Natural killer cell (primary cell): ENCODE measurements around the gene STYK1. TPM values are rescaled to one million over a fixed set of nuclear protein-coding genes. Genes with fewer than 3 reads are reported as not detected.
A peak's percentile ranks its signal among the peaks of the same experiment; 100 is the strongest.

Experiments used
- ATAC-seq, 3 donors: fragments of 150-1000 bp in 2 of 3; fragments of 200-7000 bp in 1 of 3; cut with Tn5 transposase; 1 replicate in 1 of 3; 2 replicates in 2 of 3; pipeline ENCODE4 v1.10.0; 2021; ENCODE audit warnings: mild to moderate bottlenecking in 2 of 3, moderate library complexity in 2 of 3
- DNase-seq, 2 donors: peaks; one replicate each; pipeline versions ENCODE4 v3.0.0 to v3.0.0-alpha.2; 2013 to 2021; ENCODE audit warnings: mixed read lengths in 1 of 2
- H3K27ac ChIP-seq: one replicate; pipeline ENCODE4 v1.5.1; 2013; ENCODE audit warnings: mild to moderate bottlenecking, low read length
- H3K27me3 ChIP-seq: one replicate; pipeline ENCODE4 v1.6.1; 2013; ENCODE audit warnings: low read length; ENCODE audit not compliant: control insufficient read depth, insufficient read depth
- H3K36me3 ChIP-seq: one replicate; pipeline ENCODE4 v1.6.1; 2013; ENCODE audit warnings: low read length; ENCODE audit not compliant: control insufficient read depth, insufficient read depth
- H3K4me1 ChIP-seq: one replicate; pipeline ENCODE4 v1.6.1; 2013; ENCODE audit warnings: low read length; ENCODE audit not compliant: control insufficient read depth, insufficient read depth
- H3K4me3 ChIP-seq: one replicate; pipeline ENCODE4 v1.5.1; 2013; ENCODE audit warnings: low read length
- H3K9me3 ChIP-seq: one replicate; pipeline ENCODE4 v1.6.1; 2013; ENCODE audit warnings: low read length; ENCODE audit not compliant: control insufficient read depth, insufficient read depth
- H3K27ac Mint-ChIP-seq, 2 donors: one replicate each; pipeline ENCODE4 v1.8.0; 2022; ENCODE audit warnings: mild to moderate bottlenecking in 2 of 2, mixed read lengths in 2 of 2, moderate library complexity in 1 of 2
- H3K27me3 Mint-ChIP-seq, 2 donors: one replicate each; pipeline ENCODE4 v1.8.0; 2022; ENCODE audit warnings: low read depth in 2 of 2, mixed read lengths in 2 of 2
- H3K36me3 Mint-ChIP-seq: one replicate; pipeline ENCODE4 v1.8.0; 2022; ENCODE audit warnings: mixed read lengths
- H3K4me1 Mint-ChIP-seq, 2 donors: one replicate each; pipeline ENCODE4 v1.8.0; 2022; ENCODE audit warnings: mixed read lengths in 2 of 2
- H3K4me3 Mint-ChIP-seq: one replicate; pipeline ENCODE4 v1.8.0; 2022; ENCODE audit warnings: mild to moderate bottlenecking, moderate library complexity, mixed read lengths
- H3K9me3 Mint-ChIP-seq, 2 donors: one replicate each; pipeline ENCODE4 v1.8.0; 2022; ENCODE audit warnings: mixed read lengths in 2 of 2
- WGBS: methylation state at CpG from one replicate; pipeline ENCODE4 v1.1.7; 2013; ENCODE audit warnings: missing lambda C conversion rate; ENCODE audit not compliant: insufficient coverage; 5-methylcytosine and 5-hydroxymethylcytosine counted together
- intact Hi-C: fragments of 100-400 bp; cut with micrococcal nuclease; formaldehyde crosslinking; loops from one replicate; pipeline ENCODE4 v1.14.2; 2022
- total RNA-seq, 4 donors: library from RNA; stranded (reverse); fragments of 120-200 nt in 1 of 4; gene quantifications; one replicate each; pipeline versions ENCODE4 v1.2.3 to v1.2.4, GENCODE V29; 2013 to 2022
- TF ChIP-seq, protein P1 (sequence below): fragments of 200-600 bp; IDR thresholded peaks from one replicate; pipeline ENCODE4 v1.8.0; 2022; ENCODE audit warnings: antibody characterized with exemption

STYK1 gene, protein sequence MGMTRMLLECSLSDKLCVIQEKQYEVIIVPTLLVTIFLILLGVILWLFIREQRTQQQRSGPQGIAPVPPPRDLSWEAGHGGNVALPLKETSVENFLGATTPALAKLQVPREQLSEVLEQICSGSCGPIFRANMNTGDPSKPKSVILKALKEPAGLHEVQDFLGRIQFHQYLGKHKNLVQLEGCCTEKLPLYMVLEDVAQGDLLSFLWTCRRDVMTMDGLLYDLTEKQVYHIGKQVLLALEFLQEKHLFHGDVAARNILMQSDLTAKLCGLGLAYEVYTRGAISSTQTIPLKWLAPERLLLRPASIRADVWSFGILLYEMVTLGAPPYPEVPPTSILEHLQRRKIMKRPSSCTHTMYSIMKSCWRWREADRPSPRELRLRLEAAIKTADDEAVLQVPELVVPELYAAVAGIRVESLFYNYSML
- total RNA-seq: 1 to 10 TPM; 2.0 to 2.6 (median 2.4) TPM
- 13.0 TPM for total RNA-seq (2013)

DNA sequence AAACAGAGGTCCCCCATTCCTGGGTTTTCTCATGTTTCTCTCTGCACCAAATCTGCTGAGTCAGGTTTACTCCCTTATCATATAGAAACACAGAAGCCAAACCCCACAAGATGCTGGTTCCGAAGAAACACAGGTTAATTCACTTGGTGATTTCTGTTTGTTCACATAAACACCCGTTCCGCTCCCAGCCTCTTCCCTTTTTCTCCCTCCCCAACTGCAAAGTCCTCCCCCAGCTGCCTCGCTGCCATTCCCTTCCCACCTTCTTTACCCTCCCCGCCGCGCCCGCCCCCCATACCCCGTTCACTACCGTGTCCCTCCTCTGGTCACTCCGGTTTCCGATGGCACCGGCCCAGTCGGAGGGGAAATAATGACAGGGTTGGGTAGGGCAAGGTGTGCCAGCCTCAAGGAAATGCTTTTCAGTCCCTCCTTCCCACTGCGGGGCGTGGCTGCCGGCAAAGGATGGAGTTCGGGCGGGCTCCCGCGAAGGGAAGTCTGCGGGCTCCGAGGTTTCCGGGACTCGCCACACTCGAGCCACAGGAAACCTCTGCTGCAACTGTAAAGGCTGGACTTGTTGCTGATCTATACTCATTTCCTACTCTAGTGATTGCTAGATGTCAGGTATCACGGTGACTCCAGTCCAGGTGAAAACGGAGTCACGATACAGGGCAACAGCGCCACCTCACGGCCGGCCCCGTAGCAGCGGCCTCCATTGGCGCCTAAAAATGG is at the start of gene STYK1:
TSS of gene STYK1 (minus strand) at position 394 of the 726 bp plus-strand sequence. CDS start 39,434 bp downstream, outside the sequence.
- Histone ChIP-seq H3K36me3 (no peaks in the 10 kb centered on the region), H3K27ac (peak within 1 kb of the TSS; percentile 40), H3K27me3 (peaks cover 20% of the 10 kb centered on the region), H3K9me3 (no peaks in the 10 kb centered on the region), H3K4me3 (peak within 1 kb of the TSS; percentile 34), H3K4me1 (peaks cover 30% of the 10 kb centered on the region)
- 0% methylated on average over 30 of the region's 35 CpGs for WGBS
- intact Hi-C loops: loop anchor here (5.0 kb wide), 4 partner anchors 112 to 522 kb away; no protein-coding TSS in a partner anchor
- TF ChIP-seq, protein P1, sequence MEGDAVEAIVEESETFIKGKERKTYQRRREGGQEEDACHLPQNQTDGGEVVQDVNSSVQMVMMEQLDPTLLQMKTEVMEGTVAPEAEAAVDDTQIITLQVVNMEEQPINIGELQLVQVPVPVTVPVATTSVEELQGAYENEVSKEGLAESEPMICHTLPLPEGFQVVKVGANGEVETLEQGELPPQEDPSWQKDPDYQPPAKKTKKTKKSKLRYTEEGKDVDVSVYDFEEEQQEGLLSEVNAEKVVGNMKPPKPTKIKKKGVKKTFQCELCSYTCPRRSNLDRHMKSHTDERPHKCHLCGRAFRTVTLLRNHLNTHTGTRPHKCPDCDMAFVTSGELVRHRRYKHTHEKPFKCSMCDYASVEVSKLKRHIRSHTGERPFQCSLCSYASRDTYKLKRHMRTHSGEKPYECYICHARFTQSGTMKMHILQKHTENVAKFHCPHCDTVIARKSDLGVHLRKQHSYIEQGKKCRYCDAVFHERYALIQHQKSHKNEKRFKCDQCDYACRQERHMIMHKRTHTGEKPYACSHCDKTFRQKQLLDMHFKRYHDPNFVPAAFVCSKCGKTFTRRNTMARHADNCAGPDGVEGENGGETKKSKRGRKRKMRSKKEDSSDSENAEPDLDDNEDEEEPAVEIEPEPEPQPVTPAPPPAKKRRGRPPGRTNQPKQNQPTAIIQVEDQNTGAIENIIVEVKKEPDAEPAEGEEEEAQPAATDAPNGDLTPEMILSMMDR: peak; percentile 94
- no peaks in the 10 kb centered on the region for H3K36me3 Mint-ChIP-seq
- peaks cover 22 to 40% of the 10 kb centered on the region in 2 donors for H3K27me3 Mint-ChIP-seq
- H3K9me3 Mint-ChIP-seq: no peaks in the 10 kb centered on the region
- DNase-seq (peak; percentile 65 to 86), ATAC-seq (peak; percentile 59 to 80 (median 76))
- H3K4me1 Mint-ChIP-seq: peaks cover 42 to 48% of the 10 kb centered on the region in 2 donors
- peak within 1 kb of the TSS; percentile 80 for H3K4me3 Mint-ChIP-seq
- H3K27ac Mint-ChIP-seq: peak within 1 kb of the TSS; percentile 64 to 74

DNA sequence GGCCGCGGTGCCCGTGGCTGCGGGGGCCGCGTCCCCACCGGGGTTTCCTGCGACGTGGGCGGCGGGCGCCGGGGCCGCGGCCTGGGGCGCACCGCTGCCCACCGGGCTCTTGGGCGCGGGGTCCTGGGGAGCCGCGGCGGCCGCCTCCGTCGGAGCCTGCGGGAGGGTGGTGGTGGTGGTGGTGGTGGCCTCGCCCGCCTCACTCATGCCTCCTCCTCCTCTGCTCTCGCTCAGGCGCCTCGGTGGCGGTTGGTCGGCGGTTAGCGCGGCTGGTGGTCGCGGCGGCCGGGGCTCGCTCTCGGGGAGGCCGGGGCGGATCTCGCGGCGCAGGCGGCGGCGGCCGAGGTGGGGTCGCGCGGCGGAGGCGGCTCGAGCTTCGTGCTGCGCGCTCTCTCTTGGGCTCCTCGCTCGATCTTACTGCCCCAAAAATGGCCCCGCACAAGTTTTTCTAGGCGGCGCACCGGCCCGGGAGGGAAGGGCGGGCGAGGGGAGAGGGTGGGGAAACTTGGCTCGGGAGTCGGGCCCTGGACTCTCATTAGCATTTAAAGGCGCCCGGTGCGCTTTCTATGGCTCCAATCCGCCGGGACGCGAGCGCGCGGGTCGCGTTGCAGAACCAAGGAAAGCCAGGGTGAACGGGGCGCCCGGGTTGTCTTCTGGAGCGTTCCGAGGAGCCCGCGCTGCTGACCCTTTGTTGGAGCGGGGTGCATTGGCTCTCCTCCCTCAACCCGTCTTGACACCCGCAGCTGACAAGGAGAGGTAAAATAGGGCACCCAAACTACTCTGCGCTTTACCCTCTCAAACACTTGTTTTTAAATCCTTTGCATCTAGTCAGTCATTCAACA is 49.3 kb upstream of the STYK1 start, which contains the start of gene YBX3:
TSS of gene YBX3 (minus strand) at position 419 of the 842 bp plus-strand sequence. CDS start at position 207, 212 bp downstream.
- H3K9me3 Mint-ChIP-seq: no peaks in the 10 kb centered on the region
- Histone ChIP-seq H3K4me3 (peak within 1 kb of the TSS; percentile 58), H3K9me3 (no peaks in the 10 kb centered on the region), H3K27me3 (peaks cover 30% of the 10 kb centered on the region), H3K4me1 (peaks cover 15% of the 10 kb centered on the region), H3K36me3 (no peaks in the 10 kb centered on the region), H3K27ac (peak within 1 kb of the TSS; percentile 84)
- under 1% methylated on average over 90 of the region's 95 CpGs for WGBS
- peak within 1 kb of the TSS; percentile 89 for H3K4me3 Mint-ChIP-seq
- ATAC-seq (peak in 2 of 3 donors; percentile 33 to 46), DNase-seq (peak; percentile 48 to 60)
- intact Hi-C loops: no loop called here
- H3K4me1 Mint-ChIP-seq: peaks cover 18 to 22% of the 10 kb centered on the region in 2 donors
- no peaks in the 10 kb centered on the region for H3K36me3 Mint-ChIP-seq
- H3K27me3 Mint-ChIP-seq: peaks cover 47 to 71% of the 10 kb centered on the region in 2 donors
- TF ChIP-seq, protein P1: no peak
- peak within 1 kb of the TSS; percentile 82 to 90 for H3K27ac Mint-ChIP-seq

DNA sequence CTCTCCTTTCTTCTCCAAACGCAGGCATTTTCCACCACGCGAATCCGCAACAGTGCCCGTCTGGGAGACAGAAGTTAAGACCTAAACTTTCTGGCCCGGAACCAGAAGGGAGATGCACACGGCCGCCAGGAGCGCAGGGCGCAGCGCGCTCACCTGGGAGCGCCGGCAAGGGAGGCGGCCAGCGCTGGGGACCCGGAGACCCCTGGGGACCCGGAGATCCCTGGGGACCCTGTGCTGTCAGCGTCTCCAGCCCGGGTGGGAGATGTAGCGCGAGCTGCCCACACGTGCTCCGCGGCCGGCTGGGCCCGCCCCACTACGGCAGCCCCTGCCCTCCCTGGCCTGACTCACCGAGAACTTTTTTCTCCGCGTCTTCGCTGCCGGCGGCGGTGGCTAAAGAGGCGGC is 48.7 kb upstream of the STYK1 start:
- Histone ChIP-seq H3K36me3 (no peaks in the 10 kb centered on the region), H3K27me3 (peaks cover 30% of the 10 kb centered on the region), H3K4me1 (peaks cover 15% of the 10 kb centered on the region), H3K27ac (peak overlapping the region; percentile 84), H3K4me3 (peak overlapping the region; percentile 58), H3K9me3 (no peaks in the 10 kb centered on the region)
- no peaks in the 10 kb centered on the region for H3K9me3 Mint-ChIP-seq
- WGBS: under 1% methylated on average over 36 of the region's 36 CpGs
- H3K4me3 Mint-ChIP-seq: peak overlapping the region; percentile 89
- peaks cover 46 to 75% of the 10 kb centered on the region in 2 donors for H3K27me3 Mint-ChIP-seq
- DNase-seq (peak; percentile 47 to 73), ATAC-seq (peak; percentile 58 to 71 (median 64))
- H3K36me3 Mint-ChIP-seq: no peaks in the 10 kb centered on the region
- intact Hi-C loops: no loop called here
- H3K4me1 Mint-ChIP-seq: peaks cover 18 to 22% of the 10 kb centered on the region in 2 donors
- TF ChIP-seq, protein P1: no peak
- H3K27ac Mint-ChIP-seq: peak overlapping the region; percentile 82 to 90
